ENCODE data around the gene MARCHF5. TPM values are rescaled to one million over a fixed set of nuclear protein-coding genes. Genes with fewer than 3 reads are reported as not detected.

The MARCHF5 gene
- total RNA-seq, 1 experiment from 2014 or later, result 17.6 TPM

DNA sequence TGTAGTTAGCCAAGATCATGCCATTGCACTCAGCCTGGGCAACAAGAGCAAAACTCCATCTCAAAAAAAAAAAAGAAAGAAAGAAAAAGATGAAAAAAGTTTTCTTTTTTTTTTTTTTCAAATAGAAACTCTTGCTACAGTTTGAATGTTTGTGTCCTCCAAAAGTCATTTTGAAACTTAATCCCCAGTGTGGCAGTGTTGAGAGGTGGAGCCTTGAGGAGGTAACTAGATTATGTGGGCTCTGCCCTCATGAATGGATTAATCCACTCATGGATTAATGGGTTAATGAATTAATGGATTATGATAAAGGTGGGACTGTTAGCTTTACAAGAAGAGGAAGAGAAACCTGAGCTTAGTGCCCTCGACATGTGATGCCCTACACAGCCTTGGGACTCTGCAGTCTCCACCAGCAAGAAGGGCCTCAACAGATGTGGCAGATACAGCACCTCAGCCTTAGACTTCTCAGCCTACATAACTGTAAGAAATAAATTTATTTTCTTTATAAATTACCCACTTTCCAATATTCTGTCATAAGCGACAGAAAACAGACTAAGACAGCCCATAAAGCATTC lies 25.2 kb upstream of the MARCHF5 start:
- Histone ChIP-seq H4K5ac (ENCODE audit: insufficient read length, low read depth, low read length) (no peak overlapping the region), H3K9me3 (ENCODE audit: control insufficient read depth, low read depth, low read length) (no peaks in the 10 kb centered on the region), H3K4me1 (ENCODE audit: insufficient read depth, low read length) (no peaks in the 10 kb centered on the region), H3K18ac (ENCODE audit: insufficient read length, low read depth, low read length) (no peak overlapping the region), H4K20me1 (ENCODE audit: control insufficient read depth, insufficient read depth, insufficient read length) (no peaks in the 10 kb centered on the region), H3K27ac (ENCODE audit: insufficient read length, low read depth, low read length) (no peak overlapping the region), H3K79me2 (ENCODE audit: insufficient read depth, low read length) (no peaks in the 10 kb centered on the region), H2BK5ac (ENCODE audit: insufficient read length, low read length) (no peak overlapping the region), H3K56ac (ENCODE audit: insufficient read length, low read depth, low read length) (no peak overlapping the region), H3K27me3 (ENCODE audit: insufficient read depth, low read length) (no peaks in the 10 kb centered on the region), H3K4me2 (ENCODE audit: insufficient read depth, insufficient read length, low read length) (no peak overlapping the region), H4K8ac (replicated peaks; ENCODE audit: insufficient read length, low read depth, low read length) (no peak overlapping the region), H3K23ac (ENCODE audit: insufficient read length, low read depth, low read length) (no peak overlapping the region), H2BK15ac (ENCODE audit: low read depth, low read length) (no peak overlapping the region), H3K23me2 (ENCODE audit: insufficient read length, low read depth, low read length, poor library complexity, severe bottlenecking) (no peaks in the 10 kb centered on the region), H3K4ac (ENCODE audit: low read depth, low read length) (no peak overlapping the region), H2AFZ (ENCODE audit: low read length) (no peak overlapping the region), H2AK5ac (ENCODE audit: insufficient read length, low read length) (no peak overlapping the region), H3K9ac (ENCODE audit: extremely low read depth, insufficient read length, low read length) (no peak overlapping the region), H4K91ac (ENCODE audit: insufficient read length, low read depth, low read length) (no peak overlapping the region), H2BK12ac (ENCODE audit: insufficient read length, low read depth, low read length) (no peak overlapping the region), H2BK20ac (ENCODE audit: low read depth, low read length, poor library complexity, severe bottlenecking) (no peak overlapping the region), H3T11ph (ENCODE audit: low read length) (no peak overlapping the region), H2BK120ac (ENCODE audit: low read depth, low read length, poor library complexity, severe bottlenecking) (no peak overlapping the region), H3K14ac (ENCODE audit: insufficient read depth, low read length) (no peak overlapping the region), H3K79me1 (ENCODE audit: insufficient read depth, low read depth, low read length, poor library complexity, severe bottlenecking) (no peaks in the 10 kb centered on the region)
- WGBS (ENCODE audit: extremely low coverage, insufficient read length, low lambda C conversion rate), result no CpG with 5 or more reads among the region's 2 CpGs
- Mint-ChIP-seq H3K9me3 (no peaks in the 10 kb centered on the region), H3K27ac (no peak overlapping the region), H3K27me3 (ENCODE audit: low read depth) (no peaks in the 10 kb centered on the region), H3K36me3 (ENCODE audit: insufficient read depth in 1 of 3, low read depth in 3 of 3) (no peaks in the 10 kb centered on the region), H3K4me3 (no peak overlapping the region), H3K4me1 (no peaks in the 10 kb centered on the region)
- TF ChIP-seq, protein P1, sequence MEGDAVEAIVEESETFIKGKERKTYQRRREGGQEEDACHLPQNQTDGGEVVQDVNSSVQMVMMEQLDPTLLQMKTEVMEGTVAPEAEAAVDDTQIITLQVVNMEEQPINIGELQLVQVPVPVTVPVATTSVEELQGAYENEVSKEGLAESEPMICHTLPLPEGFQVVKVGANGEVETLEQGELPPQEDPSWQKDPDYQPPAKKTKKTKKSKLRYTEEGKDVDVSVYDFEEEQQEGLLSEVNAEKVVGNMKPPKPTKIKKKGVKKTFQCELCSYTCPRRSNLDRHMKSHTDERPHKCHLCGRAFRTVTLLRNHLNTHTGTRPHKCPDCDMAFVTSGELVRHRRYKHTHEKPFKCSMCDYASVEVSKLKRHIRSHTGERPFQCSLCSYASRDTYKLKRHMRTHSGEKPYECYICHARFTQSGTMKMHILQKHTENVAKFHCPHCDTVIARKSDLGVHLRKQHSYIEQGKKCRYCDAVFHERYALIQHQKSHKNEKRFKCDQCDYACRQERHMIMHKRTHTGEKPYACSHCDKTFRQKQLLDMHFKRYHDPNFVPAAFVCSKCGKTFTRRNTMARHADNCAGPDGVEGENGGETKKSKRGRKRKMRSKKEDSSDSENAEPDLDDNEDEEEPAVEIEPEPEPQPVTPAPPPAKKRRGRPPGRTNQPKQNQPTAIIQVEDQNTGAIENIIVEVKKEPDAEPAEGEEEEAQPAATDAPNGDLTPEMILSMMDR (conservative IDR thresholded peaks at IDR 0.05), result no peak
- no peak for DNase-seq

All from H9 (cell line).